CD14-positive monocyte (primary cell): ENCODE measurements around the gene LRRN3. TPM values are rescaled to one million over a fixed set of nuclear protein-coding genes. Genes with fewer than 3 reads are reported as not detected.

Experiments used
- DNase-seq, 3 donors: peaks; one replicate each; pipeline ENCODE4 v3.0.0-alpha.2; 2011 to 2022
- H2AFZ ChIP-seq: 2 replicates; pipeline ENCODE4 v1.6.0; 2012; ENCODE audit warnings: mild to moderate bottlenecking, low read depth, low read length, inconsistent platforms; ENCODE audit not compliant: insufficient read depth, poor library complexity, severe bottlenecking
- H3K27ac ChIP-seq, 2 donors: 1 replicate in 1 of 2; 2 replicates in 1 of 2; pipeline ENCODE4 v1.5.1; 2012 to 2013; ENCODE audit warnings: low read length in 2 of 2, control low read depth in 1 of 2, inconsistent platforms in 1 of 2, low read depth in 1 of 2, mild to moderate bottlenecking in 1 of 2
- H3K27me3 ChIP-seq, 2 donors: one replicate each; pipeline versions ENCODE4 v1.6.0 to v1.6.1; 2011 to 2013; ENCODE audit warnings: low read length in 2 of 2; ENCODE audit not compliant: control insufficient read depth in 2 of 2, insufficient read depth in 2 of 2
- H3K36me3 ChIP-seq, 2 donors: replicated peaks in 1 of 2; 1 replicate in 1 of 2; 2 replicates in 1 of 2; pipeline versions ENCODE4 v1.5.1 to v1.6.1; 2012 to 2013; ENCODE audit warnings: low read length in 2 of 2, control low read depth in 1 of 2, inconsistent platforms in 1 of 2, mild to moderate bottlenecking in 1 of 2; ENCODE audit not compliant: insufficient read depth in 2 of 2, control insufficient read depth in 1 of 2
- H3K4me1 ChIP-seq, 2 donors: 1 replicate in 1 of 2; 2 replicates in 1 of 2; pipeline versions ENCODE4 v1.5.1 to v1.6.1; 2012 to 2013; ENCODE audit warnings: low read length in 2 of 2, control low read depth in 1 of 2, inconsistent platforms in 1 of 2, mild to moderate bottlenecking in 1 of 2, moderate library complexity in 1 of 2; ENCODE audit not compliant: insufficient read depth in 2 of 2, control insufficient read depth in 1 of 2
- H3K4me2 ChIP-seq: replicated peaks from 2 replicates; pipeline ENCODE3; 2012; ENCODE audit warnings: low read length, moderate library complexity, mild to moderate bottlenecking; ENCODE audit not compliant: poor library complexity, severe bottlenecking; ENCODE audit errors: extremely low read depth
- H3K4me3 ChIP-seq, 3 experiments: fragments of 200-600 bp in 1 of 3; sonication (generic) in 1 of 3; replicated peaks in 1 of 3; 1 replicate in 2 of 3; 2 replicates in 1 of 3; pipeline ENCODE4 v1.5.1; 2011 to 2013; ENCODE audit warnings: low read length in 3 of 3, mild to moderate bottlenecking in 3 of 3, control low read depth in 2 of 3, low read depth in 2 of 3, inconsistent platforms in 1 of 3, moderate library complexity in 1 of 3
- H3K79me2 ChIP-seq: 2 replicates; pipeline ENCODE4 v1.6.0; 2012; ENCODE audit warnings: mild to moderate bottlenecking, control low read depth, inconsistent platforms, low read length, moderate library complexity; ENCODE audit not compliant: insufficient read depth
- H3K9ac ChIP-seq: 2 replicates; pipeline ENCODE4 v1.6.0; 2017; ENCODE audit warnings: low read length, mild to moderate bottlenecking; ENCODE audit not compliant: insufficient read depth, poor library complexity, severe bottlenecking
- H3K9me3 ChIP-seq, 2 donors: replicated peaks in 1 of 2; 1 replicate in 1 of 2; 2 replicates in 1 of 2; pipeline versions ENCODE4 v1.5.1 to v1.6.1; 2012 to 2013; ENCODE audit warnings: low read length in 2 of 2, control low read depth in 1 of 2; ENCODE audit not compliant: control insufficient read depth in 1 of 2, insufficient read depth in 1 of 2
- H4K20me1 ChIP-seq: 2 replicates; pipeline ENCODE4 v1.6.0; 2012; ENCODE audit warnings: mild to moderate bottlenecking, low read length, control low read depth, moderate library complexity; ENCODE audit not compliant: insufficient read depth
- H3K27ac Mint-ChIP-seq, 7 donors: one replicate each; pipeline ENCODE4 v1.8.0; 2020; ENCODE audit warnings: mild to moderate bottlenecking in 7 of 7, mixed read lengths in 7 of 7, moderate library complexity in 6 of 7, inconsistent platforms in 2 of 7
- H3K27me3 Mint-ChIP-seq, 3 donors: one replicate each; pipeline ENCODE4 v1.8.0; 2021 to 2022; ENCODE audit warnings: low read depth in 3 of 3, mild to moderate bottlenecking in 3 of 3, mixed read lengths in 3 of 3, moderate library complexity in 3 of 3, inconsistent platforms in 1 of 3
- H3K36me3 Mint-ChIP-seq, 2 donors: one replicate each; pipeline ENCODE4 v1.8.0; 2020; ENCODE audit warnings: mixed read lengths in 2 of 2, inconsistent platforms in 1 of 2, mild to moderate bottlenecking in 1 of 2
- H3K4me1 Mint-ChIP-seq: one replicate; pipeline ENCODE4 v1.8.0; 2020; ENCODE audit warnings: mild to moderate bottlenecking, mixed read lengths
- H3K4me3 Mint-ChIP-seq, 2 donors: one replicate each; pipeline ENCODE4 v1.8.0; 2020; ENCODE audit warnings: mild to moderate bottlenecking in 2 of 2, mixed read lengths in 2 of 2, moderate library complexity in 1 of 2
- H3K9me3 Mint-ChIP-seq, 7 donors: one replicate each; pipeline ENCODE4 v1.8.0; 2020 to 2022; ENCODE audit warnings: mixed read lengths in 7 of 7, mild to moderate bottlenecking in 6 of 7, moderate library complexity in 6 of 7, inconsistent platforms in 2 of 7
- CTCF ChIP-seq: fragments of 200-600 bp; IDR thresholded peaks from one replicate; pipeline ENCODE4 v1.8.0; 2022; ENCODE audit warnings: antibody characterized with exemption, mild to moderate bottlenecking
- WGBS: methylation state at CpG from one replicate; pipeline ENCODE4 v1.1.5; 2013; ENCODE audit warnings: missing lambda C conversion rate; ENCODE audit not compliant: insufficient coverage; 5-methylcytosine and 5-hydroxymethylcytosine counted together
- intact Hi-C, 2 donors: fragments of 100-400 bp; cut with micrococcal nuclease; formaldehyde crosslinking; loops; one replicate each; pipeline versions ENCODE4 v1.15.0 to v1.15.1; 2023
- polyA plus RNA-seq, 3 donors: library from polyadenylated mRNA; depleted of rRNA in 1 of 3; unstranded in 2 of 3; stranded (reverse) in 1 of 3; fragments of 300-500 nt in 2 of 3; fragments of >200 nt in 1 of 3; fragmentation: Illumina TruSeq in 2 of 3; gene quantifications; 1 replicate in 2 of 3; 2 replicates in 1 of 3; pipeline ENCODE4 v1.2.3, GENCODE V29; 2012 to 2021

Gene LRRN3
- polyA plus RNA-seq, 3 donors = 0.12 to 0.22 TPM; not detected in 1

- Mint-ChIP-seq H3K4me1 (no peaks in the 10 kb centered on the region), H3K27me3 (no peaks in the 10 kb centered on the region), H3K27ac (no peak overlapping the region), H3K4me3 (no peak overlapping the region), H3K9me3 (no peaks in the 10 kb centered on the region), H3K36me3 (no peaks in the 10 kb centered on the region)
- intact Hi-C loops = no loop called here
- Histone ChIP-seq H3K4me2 (no peak overlapping the region), H3K27ac (no peak overlapping the region), H3K4me1 (no peaks in the 10 kb centered on the region), H3K9me3 (no peaks in the 10 kb centered on the region), H3K79me2 (no peaks in the 10 kb centered on the region), H3K4me3 (no peak overlapping the region), H2AFZ (no peak overlapping the region), H3K9ac (no peak overlapping the region), H4K20me1 (no peaks in the 10 kb centered on the region), H3K27me3 (no peaks in the 10 kb centered on the region), H3K36me3 (no peaks in the 10 kb centered on the region)
- WGBS = no CpG with 5 or more reads among the region's 2 CpGs
- no peak for TF ChIP-seq CTCF
- DNase-seq = no peak
These were observed 1.7 kb downstream of the LRRN3 start for GRCh38 chr7:111092406-111093236.

- no peak overlapping the region for H3K27ac ChIP-seq
- no peaks in the 10 kb centered on the region for H3K4me1 ChIP-seq
- intact Hi-C loops = no loop called here
- no peaks in the 10 kb centered on the region for H3K79me2 ChIP-seq
- no CpG with 5 or more reads among the region's 4 CpGs for WGBS
- no peak overlapping the region for H3K9ac ChIP-seq
- no peaks in the 10 kb centered on the region for H3K27me3 ChIP-seq
- no peaks in the 10 kb centered on the region for H3K9me3 ChIP-seq
- no peak overlapping the region for H3K4me2 ChIP-seq
- no peaks in the 10 kb centered on the region for H3K36me3 Mint-ChIP-seq
- no peaks in the 10 kb centered on the region for H3K27me3 Mint-ChIP-seq
- no peak overlapping the region for H3K27ac Mint-ChIP-seq
- H3K4me1 Mint-ChIP-seq = no peaks in the 10 kb centered on the region
- H4K20me1 ChIP-seq = no peaks in the 10 kb centered on the region
- DNase-seq = no peak
- no peak for TF ChIP-seq CTCF
- no peak overlapping the region for H3K4me3 ChIP-seq
- H3K36me3 ChIP-seq = no peaks in the 10 kb centered on the region
- H3K4me3 Mint-ChIP-seq = no peak overlapping the region
- H2AFZ ChIP-seq = no peak overlapping the region
- H3K9me3 Mint-ChIP-seq = no peaks in the 10 kb centered on the region
These were observed 2.6 kb downstream of the LRRN3 start for GRCh38 chr7:111093496-111093895.
